HL-60 (cell line): ENCODE data around the gene EPC1.
A peak's percentile ranks its signal among the peaks of the same experiment; 100 is the strongest.

Experiments
- DNase-seq, 2 experiments: peaks; one replicate each; pipeline ENCODE4 v3.0.0-alpha.2; 2010 to 2020; ENCODE audit warnings: low read depth in 1 of 2, low spot score in 1 of 2
- H3K27ac ChIP-seq: fragments of 250-450 bp; sonication (Bioruptor Pico); replicated peaks from 2 replicates; pipeline ENCODE4 v1.5.1; 2020; ENCODE audit warnings: mild to moderate bottlenecking, moderate library complexity
- H3K27me3 ChIP-seq: fragments of 250-450 bp; sonication (Bioruptor Pico); 2 replicates; pipeline ENCODE4 v1.5.1; 2021; ENCODE audit warnings: mild to moderate bottlenecking, moderate library complexity; ENCODE audit not compliant: insufficient read depth, poor library complexity, severe bottlenecking
- H3K4me3 ChIP-seq: replicated peaks from 2 replicates; pipeline ENCODE4 v1.5.1; 2011; ENCODE audit warnings: mild to moderate bottlenecking, control low read depth, low read length; ENCODE audit not compliant: insufficient read depth
- GABPA ChIP-seq: IDR thresholded peaks from 2 replicates; pipeline ENCODE4 v1.6.1; 2012; ENCODE audit warnings: low read depth
- POLR2AphosphoS5 ChIP-seq: IDR thresholded peaks from 2 replicates; pipeline ENCODE4 v1.6.1; 2012; ENCODE audit warnings: low read depth
- REST ChIP-seq: IDR thresholded peaks from 2 replicates; pipeline ENCODE4 v1.6.1; 2012; ENCODE audit warnings: low read depth; ENCODE audit not compliant: insufficient replicate concordance
- SPI1 ChIP-seq: IDR thresholded peaks from 2 replicates; pipeline ENCODE4 v1.6.1; 2012; ENCODE audit warnings: low read depth, mild to moderate bottlenecking, borderline replicate concordance
- TF ChIP-seq, protein P1 (sequence below): IDR thresholded peaks from one replicate; pipeline ENCODE4 v1.5.1; 2011; ENCODE audit warnings: low read length, control low read depth, inconsistent platforms; ENCODE audit not compliant: insufficient read depth

Gene EPC1

DNA sequence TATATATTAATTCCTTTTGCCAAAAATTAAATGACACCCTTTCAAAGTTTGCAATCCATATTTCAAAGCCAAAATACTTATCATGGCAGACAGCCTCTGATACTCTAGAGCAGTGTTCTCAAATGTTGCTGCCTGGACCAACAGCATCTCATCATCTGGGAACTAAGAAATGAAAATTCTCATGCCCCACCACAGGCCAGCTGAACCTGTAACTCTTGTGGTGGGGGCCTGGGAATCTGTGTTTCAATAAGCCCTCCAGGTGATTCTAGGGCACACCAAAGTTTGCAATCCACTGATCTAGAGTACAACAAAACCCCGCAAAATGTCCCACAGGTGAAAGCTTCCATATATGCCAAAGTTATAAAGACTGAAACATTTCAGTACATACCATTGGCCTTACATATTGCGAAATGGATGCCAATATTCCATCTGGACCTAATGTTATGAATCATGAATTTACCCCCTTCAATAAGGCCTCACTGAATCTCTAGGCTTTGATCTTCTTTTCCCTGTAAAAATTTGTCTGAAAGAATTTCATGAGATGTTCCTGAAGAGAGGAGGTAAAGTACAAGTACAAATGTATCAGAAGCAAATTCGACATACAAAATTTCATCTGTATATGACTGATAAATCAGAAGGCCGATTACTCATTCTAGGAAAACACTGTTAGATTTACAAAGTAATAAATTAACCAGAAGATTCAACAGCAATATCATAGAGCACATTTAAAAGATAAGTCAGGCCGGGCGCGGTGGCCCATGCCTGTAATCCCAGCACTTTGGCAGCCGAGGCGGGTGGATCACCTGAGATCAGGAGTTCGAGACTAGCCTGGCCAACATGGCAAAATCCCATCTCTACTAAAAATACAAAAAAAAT is 25.3 kb upstream of the EPC1 start:
- H3K27ac ChIP-seq, result no peak overlapping the region
- no peak overlapping the region for H3K4me3 ChIP-seq
- no peaks in the 10 kb centered on the region for H3K27me3 ChIP-seq
- TF ChIP-seq GABPA, result no peak
- TF ChIP-seq POLR2AphosphoS5, result no peak
- no peak for TF ChIP-seq SPI1
- no peak for TF ChIP-seq REST
- TF ChIP-seq, protein P1, sequence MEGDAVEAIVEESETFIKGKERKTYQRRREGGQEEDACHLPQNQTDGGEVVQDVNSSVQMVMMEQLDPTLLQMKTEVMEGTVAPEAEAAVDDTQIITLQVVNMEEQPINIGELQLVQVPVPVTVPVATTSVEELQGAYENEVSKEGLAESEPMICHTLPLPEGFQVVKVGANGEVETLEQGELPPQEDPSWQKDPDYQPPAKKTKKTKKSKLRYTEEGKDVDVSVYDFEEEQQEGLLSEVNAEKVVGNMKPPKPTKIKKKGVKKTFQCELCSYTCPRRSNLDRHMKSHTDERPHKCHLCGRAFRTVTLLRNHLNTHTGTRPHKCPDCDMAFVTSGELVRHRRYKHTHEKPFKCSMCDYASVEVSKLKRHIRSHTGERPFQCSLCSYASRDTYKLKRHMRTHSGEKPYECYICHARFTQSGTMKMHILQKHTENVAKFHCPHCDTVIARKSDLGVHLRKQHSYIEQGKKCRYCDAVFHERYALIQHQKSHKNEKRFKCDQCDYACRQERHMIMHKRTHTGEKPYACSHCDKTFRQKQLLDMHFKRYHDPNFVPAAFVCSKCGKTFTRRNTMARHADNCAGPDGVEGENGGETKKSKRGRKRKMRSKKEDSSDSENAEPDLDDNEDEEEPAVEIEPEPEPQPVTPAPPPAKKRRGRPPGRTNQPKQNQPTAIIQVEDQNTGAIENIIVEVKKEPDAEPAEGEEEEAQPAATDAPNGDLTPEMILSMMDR, result no peak
- DNase-seq, result no peak

GRCh38 chr10:32371101-32371500 is 24.1 kb upstream of the EPC1 start:
- Histone ChIP-seq H3K4me3 (no peak overlapping the region), H3K27me3 (no peaks in the 10 kb centered on the region), H3K27ac (no peak overlapping the region)
- DNase-seq, result no peak
- TF ChIP-seq GABPA (no peak), POLR2AphosphoS5 (no peak), SPI1 (no peak), REST (no peak)
- TF ChIP-seq, protein P1, result no peak

- Histone ChIP-seq H3K4me3 (no peak overlapping the region), H3K27ac (no peak overlapping the region), H3K27me3 (no peaks in the 10 kb centered on the region)
- TF ChIP-seq, protein P1, result peak; percentile 33
- TF ChIP-seq POLR2AphosphoS5 (no peak), REST (no peak)
- peak in 1 of 2 experiments; percentile 71 for DNase-seq
These were observed 21.0 kb upstream of the EPC1 start for GRCh38 chr10:32367793-32368453.
